ENCODE results near the gene REC114. TPM values are rescaled to one million over a fixed set of nuclear protein-coding genes. Genes with fewer than 3 reads are reported as not detected.

REC114 gene
- total and polyA plus RNA-seq, 2 experiments from 2014 or later = not detected

DNA sequence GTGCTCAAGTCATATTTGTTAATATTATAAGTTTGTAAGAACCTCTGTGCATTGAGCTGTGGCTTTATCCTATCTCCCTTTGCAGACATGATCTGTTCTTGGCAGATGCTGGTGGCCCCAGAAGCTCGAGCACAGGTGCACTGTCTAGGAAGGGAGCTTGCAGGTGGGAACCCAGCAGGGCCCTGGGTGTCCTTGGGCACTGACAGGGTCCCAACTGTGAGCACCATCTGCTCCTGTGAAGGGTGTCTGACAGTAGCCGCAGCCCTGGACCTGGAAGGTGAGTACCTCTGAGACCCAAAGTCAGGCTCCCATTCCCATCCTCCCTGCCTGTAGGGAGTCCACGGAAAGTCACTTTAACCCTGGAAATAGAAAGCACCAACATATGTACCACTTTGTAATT lies 2.4 kb upstream of the REC114 start:
- no peaks in the 10 kb centered on the region for H3K27me3 ChIP-seq (ENCODE audit: insufficient read depth)
- H3K79me2 ChIP-seq (replicated peaks; ENCODE audit: insufficient read depth) = no peaks in the 10 kb centered on the region
- TF ChIP-seq POLR2AphosphoS5 (IDR thresholded peaks at IDR 0.05; ENCODE audit: low read depth) = no peak
- TF ChIP-seq STAT1 (IDR thresholded peaks at IDR 0.05; ENCODE audit: unreplicated experiment) = no peak
- no peak for TF ChIP-seq ZNF114 (CRISPR knock-in tag; IDR thresholded peaks at IDR 0.05)
- TF ChIP-seq EZH2 (IDR thresholded peaks at IDR 0.05; ENCODE audit: low read depth, unreplicated experiment) = no peak
- TF ChIP-seq EZH2phosphoT487 (IDR thresholded peaks at IDR 0.05; ENCODE audit: unreplicated experiment) = no peak
- no peak for TF ChIP-seq JUNB (IDR thresholded peaks at IDR 0.05; ENCODE audit: unreplicated experiment)
- TF ChIP-seq, protein P1, sequence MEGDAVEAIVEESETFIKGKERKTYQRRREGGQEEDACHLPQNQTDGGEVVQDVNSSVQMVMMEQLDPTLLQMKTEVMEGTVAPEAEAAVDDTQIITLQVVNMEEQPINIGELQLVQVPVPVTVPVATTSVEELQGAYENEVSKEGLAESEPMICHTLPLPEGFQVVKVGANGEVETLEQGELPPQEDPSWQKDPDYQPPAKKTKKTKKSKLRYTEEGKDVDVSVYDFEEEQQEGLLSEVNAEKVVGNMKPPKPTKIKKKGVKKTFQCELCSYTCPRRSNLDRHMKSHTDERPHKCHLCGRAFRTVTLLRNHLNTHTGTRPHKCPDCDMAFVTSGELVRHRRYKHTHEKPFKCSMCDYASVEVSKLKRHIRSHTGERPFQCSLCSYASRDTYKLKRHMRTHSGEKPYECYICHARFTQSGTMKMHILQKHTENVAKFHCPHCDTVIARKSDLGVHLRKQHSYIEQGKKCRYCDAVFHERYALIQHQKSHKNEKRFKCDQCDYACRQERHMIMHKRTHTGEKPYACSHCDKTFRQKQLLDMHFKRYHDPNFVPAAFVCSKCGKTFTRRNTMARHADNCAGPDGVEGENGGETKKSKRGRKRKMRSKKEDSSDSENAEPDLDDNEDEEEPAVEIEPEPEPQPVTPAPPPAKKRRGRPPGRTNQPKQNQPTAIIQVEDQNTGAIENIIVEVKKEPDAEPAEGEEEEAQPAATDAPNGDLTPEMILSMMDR (conservative IDR thresholded peaks at IDR 0.05; ENCODE audit: low read depth in 2 of 2) = no peak
- no peak for TF ChIP-seq CREB1 (CRISPR knock-in tag; IDR thresholded peaks at IDR 0.05; ENCODE audit: low read depth)
- TF ChIP-seq, protein P2, sequence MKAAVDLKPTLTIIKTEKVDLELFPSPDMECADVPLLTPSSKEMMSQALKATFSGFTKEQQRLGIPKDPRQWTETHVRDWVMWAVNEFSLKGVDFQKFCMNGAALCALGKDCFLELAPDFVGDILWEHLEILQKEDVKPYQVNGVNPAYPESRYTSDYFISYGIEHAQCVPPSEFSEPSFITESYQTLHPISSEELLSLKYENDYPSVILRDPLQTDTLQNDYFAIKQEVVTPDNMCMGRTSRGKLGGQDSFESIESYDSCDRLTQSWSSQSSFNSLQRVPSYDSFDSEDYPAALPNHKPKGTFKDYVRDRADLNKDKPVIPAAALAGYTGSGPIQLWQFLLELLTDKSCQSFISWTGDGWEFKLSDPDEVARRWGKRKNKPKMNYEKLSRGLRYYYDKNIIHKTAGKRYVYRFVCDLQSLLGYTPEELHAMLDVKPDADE (IDR thresholded peaks at IDR 0.05) = no peak
- TF ChIP-seq, protein P3, sequence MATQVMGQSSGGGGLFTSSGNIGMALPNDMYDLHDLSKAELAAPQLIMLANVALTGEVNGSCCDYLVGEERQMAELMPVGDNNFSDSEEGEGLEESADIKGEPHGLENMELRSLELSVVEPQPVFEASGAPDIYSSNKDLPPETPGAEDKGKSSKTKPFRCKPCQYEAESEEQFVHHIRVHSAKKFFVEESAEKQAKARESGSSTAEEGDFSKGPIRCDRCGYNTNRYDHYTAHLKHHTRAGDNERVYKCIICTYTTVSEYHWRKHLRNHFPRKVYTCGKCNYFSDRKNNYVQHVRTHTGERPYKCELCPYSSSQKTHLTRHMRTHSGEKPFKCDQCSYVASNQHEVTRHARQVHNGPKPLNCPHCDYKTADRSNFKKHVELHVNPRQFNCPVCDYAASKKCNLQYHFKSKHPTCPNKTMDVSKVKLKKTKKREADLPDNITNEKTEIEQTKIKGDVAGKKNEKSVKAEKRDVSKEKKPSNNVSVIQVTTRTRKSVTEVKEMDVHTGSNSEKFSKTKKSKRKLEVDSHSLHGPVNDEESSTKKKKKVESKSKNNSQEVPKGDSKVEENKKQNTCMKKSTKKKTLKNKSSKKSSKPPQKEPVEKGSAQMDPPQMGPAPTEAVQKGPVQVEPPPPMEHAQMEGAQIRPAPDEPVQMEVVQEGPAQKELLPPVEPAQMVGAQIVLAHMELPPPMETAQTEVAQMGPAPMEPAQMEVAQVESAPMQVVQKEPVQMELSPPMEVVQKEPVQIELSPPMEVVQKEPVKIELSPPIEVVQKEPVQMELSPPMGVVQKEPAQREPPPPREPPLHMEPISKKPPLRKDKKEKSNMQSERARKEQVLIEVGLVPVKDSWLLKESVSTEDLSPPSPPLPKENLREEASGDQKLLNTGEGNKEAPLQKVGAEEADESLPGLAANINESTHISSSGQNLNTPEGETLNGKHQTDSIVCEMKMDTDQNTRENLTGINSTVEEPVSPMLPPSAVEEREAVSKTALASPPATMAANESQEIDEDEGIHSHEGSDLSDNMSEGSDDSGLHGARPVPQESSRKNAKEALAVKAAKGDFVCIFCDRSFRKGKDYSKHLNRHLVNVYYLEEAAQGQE (IDR thresholded peaks at IDR 0.05; ENCODE audit: unreplicated experiment) = no peak
- no peak for TF ChIP-seq ZNF331 (CRISPR knock-in tag; IDR thresholded peaks at IDR 0.05; ENCODE audit: low read depth)
- TF ChIP-seq, protein P4, sequence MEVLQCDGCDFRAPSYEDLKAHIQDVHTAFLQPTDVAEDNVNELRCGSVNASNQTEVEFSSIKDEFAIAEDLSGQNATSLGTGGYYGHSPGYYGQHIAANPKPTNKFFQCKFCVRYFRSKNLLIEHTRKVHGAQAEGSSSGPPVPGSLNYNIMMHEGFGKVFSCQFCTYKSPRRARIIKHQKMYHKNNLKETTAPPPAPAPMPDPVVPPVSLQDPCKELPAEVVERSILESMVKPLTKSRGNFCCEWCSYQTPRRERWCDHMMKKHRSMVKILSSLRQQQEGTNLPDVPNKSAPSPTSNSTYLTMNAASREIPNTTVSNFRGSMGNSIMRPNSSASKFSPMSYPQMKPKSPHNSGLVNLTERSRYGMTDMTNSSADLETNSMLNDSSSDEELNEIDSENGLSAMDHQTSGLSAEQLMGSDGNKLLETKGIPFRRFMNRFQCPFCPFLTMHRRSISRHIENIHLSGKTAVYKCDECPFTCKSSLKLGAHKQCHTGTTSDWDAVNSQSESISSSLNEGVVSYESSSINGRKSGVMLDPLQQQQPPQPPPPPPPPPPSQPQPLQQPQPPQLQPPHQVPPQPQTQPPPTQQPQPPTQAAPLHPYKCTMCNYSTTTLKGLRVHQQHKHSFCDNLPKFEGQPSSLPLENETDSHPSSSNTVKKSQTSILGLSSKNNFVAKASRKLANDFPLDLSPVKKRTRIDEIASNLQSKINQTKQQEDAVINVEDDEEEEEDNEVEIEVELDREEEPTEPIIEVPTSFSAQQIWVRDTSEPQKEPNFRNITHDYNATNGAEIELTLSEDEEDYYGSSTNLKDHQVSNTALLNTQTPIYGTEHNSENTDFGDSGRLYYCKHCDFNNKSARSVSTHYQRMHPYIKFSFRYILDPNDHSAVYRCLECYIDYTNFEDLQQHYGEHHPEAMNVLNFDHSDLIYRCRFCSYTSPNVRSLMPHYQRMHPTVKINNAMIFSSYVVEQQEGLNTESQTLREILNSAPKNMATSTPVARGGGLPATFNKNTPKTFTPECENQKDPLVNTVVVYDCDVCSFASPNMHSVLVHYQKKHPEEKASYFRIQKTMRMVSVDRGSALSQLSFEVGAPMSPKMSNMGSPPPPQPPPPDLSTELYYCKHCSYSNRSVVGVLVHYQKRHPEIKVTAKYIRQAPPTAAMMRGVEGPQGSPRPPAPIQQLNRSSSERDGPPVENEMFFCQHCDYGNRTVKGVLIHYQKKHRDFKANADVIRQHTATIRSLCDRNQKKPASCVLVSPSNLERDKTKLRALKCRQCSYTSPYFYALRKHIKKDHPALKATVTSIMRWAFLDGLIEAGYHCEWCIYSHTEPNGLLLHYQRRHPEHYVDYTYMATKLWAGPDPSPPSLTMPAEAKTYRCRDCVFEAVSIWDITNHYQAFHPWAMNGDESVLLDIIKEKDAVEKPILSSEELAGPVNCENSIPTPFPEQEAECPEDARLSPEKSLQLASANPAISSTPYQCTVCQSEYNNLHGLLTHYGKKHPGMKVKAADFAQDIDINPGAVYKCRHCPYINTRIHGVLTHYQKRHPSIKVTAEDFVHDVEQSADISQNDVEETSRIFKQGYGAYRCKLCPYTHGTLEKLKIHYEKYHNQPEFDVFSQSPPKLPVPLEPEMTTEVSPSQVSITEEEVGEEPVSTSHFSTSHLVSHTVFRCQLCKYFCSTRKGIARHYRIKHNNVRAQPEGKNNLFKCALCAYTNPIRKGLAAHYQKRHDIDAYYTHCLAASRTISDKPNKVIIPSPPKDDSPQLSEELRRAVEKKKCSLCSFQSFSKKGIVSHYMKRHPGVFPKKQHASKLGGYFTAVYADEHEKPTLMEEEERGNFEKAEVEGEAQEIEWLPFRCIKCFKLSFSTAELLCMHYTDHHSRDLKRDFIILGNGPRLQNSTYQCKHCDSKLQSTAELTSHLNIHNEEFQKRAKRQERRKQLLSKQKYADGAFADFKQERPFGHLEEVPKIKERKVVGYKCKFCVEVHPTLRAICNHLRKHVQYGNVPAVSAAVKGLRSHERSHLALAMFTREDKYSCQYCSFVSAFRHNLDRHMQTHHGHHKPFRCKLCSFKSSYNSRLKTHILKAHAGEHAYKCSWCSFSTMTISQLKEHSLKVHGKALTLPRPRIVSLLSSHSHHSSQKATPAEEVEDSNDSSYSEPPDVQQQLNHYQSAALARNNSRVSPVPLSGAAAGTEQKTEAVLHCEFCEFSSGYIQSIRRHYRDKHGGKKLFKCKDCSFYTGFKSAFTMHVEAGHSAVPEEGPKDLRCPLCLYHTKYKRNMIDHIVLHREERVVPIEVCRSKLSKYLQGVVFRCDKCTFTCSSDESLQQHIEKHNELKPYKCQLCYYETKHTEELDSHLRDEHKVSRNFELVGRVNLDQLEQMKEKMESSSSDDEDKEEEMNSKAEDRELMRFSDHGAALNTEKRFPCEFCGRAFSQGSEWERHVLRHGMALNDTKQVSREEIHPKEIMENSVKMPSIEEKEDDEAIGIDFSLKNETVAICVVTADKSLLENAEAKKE (CRISPR knock-in tag; IDR thresholded peaks at IDR 0.05) = no peak
- TF ChIP-seq NANOG (IDR thresholded peaks at IDR 0.05; ENCODE audit: borderline replicate concordance) = no peak
- H3K27ac ChIP-seq (ENCODE audit: low read depth) = no peak overlapping the region
- H3K36me3 Mint-ChIP-seq (ENCODE audit: low read depth) = no peaks in the 10 kb centered on the region
- H3K9me2 ChIP-seq (ENCODE audit: insufficient read depth) = no peaks in the 10 kb centered on the region
- no peak overlapping the region for H3K27ac Mint-ChIP-seq
- no peak overlapping the region for H3K4me3 Mint-ChIP-seq
- DNase-seq (ENCODE audit: low spot score) (no peak), ATAC-seq (no peak)
- H3K4me2 ChIP-seq = no peak overlapping the region
- no peaks in the 10 kb centered on the region for H4K20me1 ChIP-seq (replicated peaks; ENCODE audit: insufficient read depth)
- no peaks in the 10 kb centered on the region for H3K27me3 Mint-ChIP-seq (ENCODE audit: insufficient read depth, low read depth, poor library complexity)
- no peaks in the 10 kb centered on the region for H3K9me3 Mint-ChIP-seq
- no peak overlapping the region for H3K4me3 ChIP-seq
- H3K4me1 Mint-ChIP-seq = peaks cover 16% of the 10 kb centered on the region; the same call in 2 of the 3 replicates
- H3K4me1 ChIP-seq (ENCODE audit: insufficient read depth) = no peaks in the 10 kb centered on the region
- H3K36me3 ChIP-seq (ENCODE audit: insufficient read depth) = no peaks in the 10 kb centered on the region
- no peaks in the 10 kb centered on the region for H3F3A ChIP-seq (replicated peaks; ENCODE audit: low read depth)
- no peak overlapping the region for H2AFZ ChIP-seq
